H9 (cell line): ENCODE measurements around the gene APOL6. TPM values are rescaled to one million over a fixed set of nuclear protein-coding genes. Genes with fewer than 3 reads are reported as not detected.

Experiments used
- DNase-seq: peaks from one replicate; pipeline ENCODE4 v3.0.0-alpha.2; 2017
- H2AFZ ChIP-seq: one replicate; pipeline ENCODE4 v1.6.1; 2013; ENCODE audit warnings: mild to moderate bottlenecking, low read length, control low read depth, moderate library complexity
- H2AK5ac ChIP-seq: 2 replicates; pipeline ENCODE4 v1.6.1; 2013; ENCODE audit warnings: low read length, control low read depth, mixed read lengths; ENCODE audit not compliant: insufficient read length
- H2BK120ac ChIP-seq: one replicate; pipeline ENCODE4 v1.6.1; 2013; ENCODE audit warnings: low read depth, mild to moderate bottlenecking, low read length, control low read depth, inconsistent platforms; ENCODE audit not compliant: poor library complexity, severe bottlenecking
- H2BK12ac ChIP-seq: 2 replicates; pipeline ENCODE4 v1.6.1; 2013; ENCODE audit warnings: low read length, control low read depth, mixed read lengths, low read depth; ENCODE audit not compliant: insufficient read length
- H2BK15ac ChIP-seq: 2 replicates; pipeline ENCODE4 v1.6.1; 2013; ENCODE audit warnings: low read depth, low read length, control low read depth
- H2BK20ac ChIP-seq: one replicate; pipeline ENCODE4 v1.6.1; 2013; ENCODE audit warnings: low read depth, mild to moderate bottlenecking, low read length, control low read depth, inconsistent platforms; ENCODE audit not compliant: poor library complexity, severe bottlenecking
- H2BK5ac ChIP-seq: 2 replicates; pipeline ENCODE4 v1.6.1; 2013; ENCODE audit warnings: low read length, control low read depth, mixed read lengths; ENCODE audit not compliant: insufficient read length
- H3K14ac ChIP-seq: 2 replicates; pipeline ENCODE4 v1.6.1; 2013; ENCODE audit warnings: low read length, control low read depth; ENCODE audit not compliant: insufficient read depth
- H3K18ac ChIP-seq: 2 replicates; pipeline ENCODE4 v1.6.1; 2013; ENCODE audit warnings: low read depth, mild to moderate bottlenecking, mixed read lengths, low read length, control low read depth; ENCODE audit not compliant: insufficient read length
- H3K23ac ChIP-seq: 2 replicates; pipeline ENCODE4 v1.6.1; 2013; ENCODE audit warnings: low read length, control low read depth, mixed read lengths, low read depth; ENCODE audit not compliant: insufficient read length
- H3K23me2 ChIP-seq: 2 replicates; pipeline ENCODE4 v1.6.1; 2013; ENCODE audit warnings: low read depth, mild to moderate bottlenecking, mixed read lengths, low read length, control low read depth; ENCODE audit not compliant: insufficient read length, poor library complexity, severe bottlenecking
- H3K27ac ChIP-seq: 2 replicates; pipeline ENCODE4 v1.5.1; 2013; ENCODE audit warnings: low read length, control low read depth, mixed read lengths, low read depth; ENCODE audit not compliant: insufficient read length
- H3K27me3 ChIP-seq: 2 replicates; pipeline ENCODE4 v1.6.1; 2013; ENCODE audit warnings: low read length, control low read depth, inconsistent platforms; ENCODE audit not compliant: insufficient read depth
- H3K4ac ChIP-seq: 2 replicates; pipeline ENCODE4 v1.6.1; 2013; ENCODE audit warnings: low read depth, mild to moderate bottlenecking, control low read depth, inconsistent platforms, low read length, moderate library complexity
- H3K4me1 ChIP-seq: 2 replicates; pipeline ENCODE4 v1.6.1; 2013; ENCODE audit warnings: low read length, control low read depth, inconsistent platforms; ENCODE audit not compliant: insufficient read depth
- H3K4me2 ChIP-seq: 2 replicates; pipeline ENCODE4 v1.6.1; 2013; ENCODE audit warnings: low read length, control low read depth, mixed read lengths; ENCODE audit not compliant: insufficient read length, insufficient read depth
- H3K56ac ChIP-seq: 2 replicates; pipeline ENCODE4 v1.6.1; 2013; ENCODE audit warnings: low read depth, mild to moderate bottlenecking, mixed read lengths, low read length, control low read depth; ENCODE audit not compliant: insufficient read length
- H3K79me1 ChIP-seq: 2 replicates; pipeline ENCODE4 v1.6.1; 2013; ENCODE audit warnings: low read depth, mild to moderate bottlenecking, moderate library complexity, low read length, control low read depth, inconsistent platforms; ENCODE audit not compliant: insufficient read depth, poor library complexity, severe bottlenecking
- H3K79me2 ChIP-seq: 2 replicates; pipeline ENCODE4 v1.6.1; 2013; ENCODE audit warnings: low read length, control low read depth, inconsistent platforms; ENCODE audit not compliant: insufficient read depth
- H3K9ac ChIP-seq: 2 replicates; pipeline ENCODE4 v1.6.1; 2013; ENCODE audit warnings: low read length, control low read depth, mixed read lengths; ENCODE audit not compliant: insufficient read length; ENCODE audit errors: extremely low read depth
- H3K9me3 ChIP-seq: one replicate; pipeline ENCODE4 v1.6.1; 2013; ENCODE audit warnings: low read depth, low read length, inconsistent platforms; ENCODE audit not compliant: control insufficient read depth
- H3T11ph ChIP-seq: one replicate; pipeline ENCODE4 v1.6.1; 2013; ENCODE audit warnings: mild to moderate bottlenecking, low read length, control low read depth, inconsistent platforms
- H4K20me1 ChIP-seq: one replicate; pipeline ENCODE4 v1.6.1; 2013; ENCODE audit not compliant: control insufficient read depth, insufficient read length, insufficient read depth
- H4K5ac ChIP-seq: 2 replicates; pipeline ENCODE4 v1.6.1; 2013; ENCODE audit warnings: low read depth, mild to moderate bottlenecking, mixed read lengths, low read length, control low read depth; ENCODE audit not compliant: insufficient read length
- H4K8ac ChIP-seq: replicated peaks from 2 replicates; pipeline ENCODE4 v1.6.1; 2013; ENCODE audit warnings: low read length, control low read depth, mixed read lengths, low read depth; ENCODE audit not compliant: insufficient read length
- H4K91ac ChIP-seq: 2 replicates; pipeline ENCODE4 v1.6.1; 2013; ENCODE audit warnings: low read depth, mild to moderate bottlenecking, moderate library complexity, mixed read lengths, low read length, control low read depth; ENCODE audit not compliant: insufficient read length
- H3K27ac Mint-ChIP-seq, 3 experiments: 2 replicates in 2 of 3; 3 replicates in 1 of 3; pipeline ENCODE4 v1.8.0; 2020 to 2021; ENCODE audit warnings: mixed read lengths in 3 of 3, mild to moderate bottlenecking in 1 of 3, moderate library complexity in 1 of 3
- H3K27me3 Mint-ChIP-seq: 2 replicates; pipeline ENCODE4 v1.8.0; 2021; ENCODE audit warnings: low read depth, mild to moderate bottlenecking, moderate library complexity, mixed read lengths
- H3K36me3 Mint-ChIP-seq, 3 experiments: 2 replicates in 2 of 3; 3 replicates in 1 of 3; pipeline ENCODE4 v1.8.0; 2020 to 2021; ENCODE audit warnings: low read depth in 3 of 3, mixed read lengths in 3 of 3; ENCODE audit not compliant: insufficient read depth in 1 of 3
- H3K4me1 Mint-ChIP-seq, 2 experiments: 2 replicates each; pipeline ENCODE4 v1.8.0; 2020; ENCODE audit warnings: mixed read lengths in 2 of 2
- H3K4me3 Mint-ChIP-seq, 2 experiments: 2 replicates in 1 of 2; 3 replicates in 1 of 2; pipeline ENCODE4 v1.8.0; 2020 to 2021; ENCODE audit warnings: mild to moderate bottlenecking in 2 of 2, mixed read lengths in 2 of 2, moderate library complexity in 1 of 2
- H3K9me3 Mint-ChIP-seq, 2 experiments: 2 replicates in 1 of 2; 3 replicates in 1 of 2; pipeline ENCODE4 v1.8.0; 2020; ENCODE audit warnings: mild to moderate bottlenecking in 2 of 2, mixed read lengths in 2 of 2, moderate library complexity in 1 of 2
- CTCF ChIP-seq: fragments of 200-600 bp; sonication (generic); conservative IDR thresholded peaks from 3 replicates; pipeline ENCODE4 v1.8.0; 2021; ENCODE audit warnings: antibody characterized with exemption, mild to moderate bottlenecking
- WGBS: extraction: QIAGEN DNeasy Blood & Tissue Kit; methylation state at CpG from one replicate; pipeline ENCODE4 v1.1.7; 2013; ENCODE audit warnings: missing lambda C conversion rate, low lambda C conversion rate, mixed read lengths; ENCODE audit not compliant: insufficient read length; ENCODE audit errors: extremely low coverage; 5-methylcytosine and 5-hydroxymethylcytosine counted together
- total RNA-seq: library from RNA; stranded (reverse); gene quantifications from 2 replicates; pipeline ENCODE4 v1.2.1, GENCODE V29; 2021

APOL6 gene
- total RNA-seq, 1 experiment from 2014 or later = 0.07 TPM

GRCh38 chr22:35627267-35628041 lies 20.8 kb upstream of the APOL6 start:
- H3K4ac ChIP-seq = no peak overlapping the region
- peak overlapping the region; percentile 17 for H4K5ac ChIP-seq
- peak overlapping the region; percentile 74 for H2AFZ ChIP-seq
- DNase-seq = peak; percentile 84
- H2BK12ac ChIP-seq = no peak overlapping the region
- H4K8ac ChIP-seq = no peak overlapping the region
- no peak overlapping the region for H3T11ph ChIP-seq
- H2BK20ac ChIP-seq = no peak overlapping the region
- H2BK120ac ChIP-seq = no peak overlapping the region
- H3K27ac ChIP-seq = no peak overlapping the region
- Mint-ChIP-seq H3K9me3 (peaks cover 0 to 3% of the 10 kb centered on the region in 2 experiments; a peak in 2 of 5 replicates), H3K27ac (peak overlapping the region; percentile 62 to 90 (median 71); a peak in 4 of 7 replicates), H3K4me1 (peaks cover 25 to 29% of the 10 kb centered on the region in 2 experiments), H3K36me3 (peaks cover 0 to 3% (median 0%) of the 10 kb centered on the region in 3 experiments; a peak in 1 of 7 replicates), H3K27me3 (peaks cover 3% of the 10 kb centered on the region), H3K4me3 (peak overlapping the region; percentile 76 to 81)
- peak overlapping the region; percentile 74 for H3K18ac ChIP-seq
- H3K79me2 ChIP-seq = no peaks in the 10 kb centered on the region
- no peak overlapping the region for H2AK5ac ChIP-seq
- no CpG with 5 or more reads among the region's 21 CpGs for WGBS
- no peaks in the 10 kb centered on the region for H3K79me1 ChIP-seq
- H3K9me3 ChIP-seq = no peaks in the 10 kb centered on the region
- 0 out of 2 replicates have a peak overlapping the region, but pooled peaks have one; percentile 29 for H2BK15ac ChIP-seq
- H4K20me1 ChIP-seq = no peaks in the 10 kb centered on the region
- no peak overlapping the region for H3K23ac ChIP-seq
- no peaks in the 10 kb centered on the region for H3K4me1 ChIP-seq
- H3K14ac ChIP-seq = peak overlapping the region; percentile 86; the same call in 1 of the 2 replicates
- peak; percentile 63 for TF ChIP-seq CTCF
- H2BK5ac ChIP-seq = peak overlapping the region; percentile 20
- H3K23me2 ChIP-seq = peaks cover 8% of the 10 kb centered on the region
- no peak overlapping the region for H3K56ac ChIP-seq
- peak overlapping the region; percentile 57 for H3K9ac ChIP-seq
- no peak overlapping the region for H4K91ac ChIP-seq
- no peaks in the 10 kb centered on the region for H3K27me3 ChIP-seq
- peak overlapping the region; percentile 98 for H3K4me2 ChIP-seq
